GM12864 (cell line): ENCODE data around the gene TIMP3.

ENCODE experiments used
- DNase-seq: peaks from one replicate; pipeline ENCODE4 v3.0.0-alpha.2; 2011; ENCODE audit warnings: low read depth
- H3K4me3 ChIP-seq: 2 replicates; pipeline ENCODE4 v1.5.1; 2011; ENCODE audit warnings: mild to moderate bottlenecking, low read depth, low read length, control low read depth
- CTCF ChIP-seq: IDR thresholded peaks from 2 replicates; pipeline ENCODE4 v1.5.1; 2011; ENCODE audit warnings: low read depth, mild to moderate bottlenecking, moderate library complexity, low read length, control low read depth, inconsistent platforms; ENCODE audit errors: missing control alignments

TIMP3 gene

GRCh38 chr22:32910429-32910772 lies 108.9 kb downstream of the TIMP3 start:
- H3K4me3 ChIP-seq = no peak overlapping the region
- DNase-seq = no peak
- no peak for TF ChIP-seq CTCF

- no peak for TF ChIP-seq CTCF
- H3K4me3 ChIP-seq = no peak overlapping the region
- no peak for DNase-seq
Observed at GRCh38 chr22:32911503-32911902, 110.0 kb downstream of the TIMP3 start.
